ELF-1 (cell line): Measurements from ENCODE around the gene SNX25.
"Not testable (repeated sequence)": the region's sequence is repeated elsewhere in the genome, so short reads cannot be mapped to it uniquely, and the experiment has no call there.

ENCODE experiments used
- DNase-seq: peaks from one replicate; pipeline ENCODE4 v3.0.0-alpha.2; 2016; ENCODE audit warnings: low read depth, low spot score

Gene SNX25

GRCh38 chr4:185229021-185229818, 19.8 kb downstream of the SNX25 start:
- DNase-seq, result no peak

DNA sequence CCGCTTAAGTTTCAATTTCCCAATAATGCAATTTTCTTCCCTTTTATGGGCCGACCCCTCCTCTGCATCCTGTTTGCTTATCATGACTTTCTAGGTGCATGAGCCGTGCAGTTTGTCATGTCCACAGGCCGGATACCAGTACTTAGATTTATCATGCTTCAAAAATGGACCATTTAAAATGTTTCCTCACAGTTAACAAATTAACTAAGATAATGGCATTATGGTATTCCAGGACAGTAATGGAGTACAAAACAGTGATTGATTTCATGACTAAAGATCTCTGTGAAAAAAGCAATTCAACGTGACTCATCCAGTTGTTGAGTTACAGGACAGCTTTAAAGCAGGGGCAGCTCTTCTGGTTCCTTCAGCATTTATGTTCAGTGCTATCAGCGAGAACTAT, 23.0 kb downstream of the SNX25 start:
- no peak for DNase-seq

- DNase-seq, result no peak
These were observed 25.9 kb downstream of the SNX25 start for GRCh38 chr4:185235119-185235842.

GRCh38 chr4:185235843-185236503, 26.6 kb downstream of the SNX25 start:
- peak; percentile 85 for DNase-seq

DNA sequence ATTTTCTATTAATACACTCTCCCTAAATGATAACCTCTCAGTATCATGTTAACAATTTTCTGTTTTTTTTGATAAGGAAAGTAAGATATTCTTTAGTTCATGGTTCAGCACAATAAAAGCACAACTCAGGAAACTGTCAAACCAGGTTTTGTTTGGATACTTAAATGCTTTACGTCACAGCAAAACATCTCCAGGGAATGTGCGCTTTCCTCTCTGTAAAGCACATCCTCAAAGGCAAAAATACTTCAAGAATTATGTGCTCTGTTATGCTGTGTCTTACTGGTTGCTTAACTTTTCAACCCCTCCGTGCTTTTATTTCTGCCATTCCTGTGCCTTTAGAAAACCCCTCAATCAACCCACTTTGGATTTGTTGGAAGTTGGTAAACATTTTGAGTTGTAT, 27.8 kb downstream of the SNX25 start:
- no peak for DNase-seq

DNA sequence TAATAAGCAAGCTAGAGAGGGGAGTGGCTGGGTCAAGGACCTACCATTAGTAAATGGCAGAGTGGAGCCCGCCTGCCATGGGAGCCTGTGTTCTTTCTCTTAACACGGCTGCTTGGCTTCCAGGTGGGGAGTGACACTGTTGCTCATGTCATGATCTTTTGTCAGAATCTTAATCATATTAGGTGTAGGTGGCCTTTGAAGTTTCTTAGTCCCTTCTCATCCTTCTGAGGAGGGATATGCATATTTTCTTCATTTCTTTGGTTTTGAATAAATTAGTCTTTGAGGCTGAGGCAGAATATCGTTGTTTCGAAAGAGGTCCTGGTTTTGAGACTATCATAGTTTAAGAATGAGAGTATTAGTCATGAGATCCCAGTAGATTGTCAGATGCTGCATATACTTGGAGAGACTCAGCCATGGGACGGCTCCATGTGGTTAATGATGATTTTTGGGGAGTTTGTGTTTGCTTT, 28.9 kb downstream of the SNX25 start:
- no peak for DNase-seq

- no peak for DNase-seq
These were observed 29.4 kb downstream of the SNX25 start for GRCh38 chr4:185238750-185239149.

- not testable (repeated sequence) for DNase-seq
These were observed 31.1 kb downstream of the SNX25 start for GRCh38 chr4:185240486-185240885.

GRCh38 chr4:185242749-185243533, 33.5 kb downstream of the SNX25 start:
- DNase-seq, result no peak

GRCh38 chr4:185243879-185244278, 34.5 kb downstream of the SNX25 start:
- DNase-seq, result no peak

DNA sequence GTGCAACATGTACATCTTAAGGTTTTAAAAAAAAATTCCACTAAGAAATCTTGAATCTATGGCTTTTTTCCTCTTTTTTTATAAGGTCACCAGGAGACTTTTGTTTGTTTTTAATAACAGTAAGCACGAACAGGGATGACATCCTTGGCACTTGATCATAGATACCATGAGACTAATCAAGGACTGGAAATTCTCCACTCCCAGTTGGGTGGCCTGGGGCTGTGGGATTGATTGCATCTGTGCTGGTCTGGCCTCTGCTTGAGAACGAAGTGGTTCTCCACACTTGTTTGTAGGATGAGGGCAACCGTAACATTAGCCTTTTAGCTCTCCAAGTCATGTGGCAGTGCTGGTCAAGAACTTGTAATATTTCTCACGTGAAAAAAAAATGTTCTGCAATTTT, 35.4 kb downstream of the SNX25 start:
- peak; percentile 54 for DNase-seq

- no peak for DNase-seq
These were observed 37.1 kb downstream of the SNX25 start for GRCh38 chr4:185246453-185246852.

GRCh38 chr4:185247151-185247550, 37.8 kb downstream of the SNX25 start:
- no peak for DNase-seq

- no peak for DNase-seq
These were observed 39.1 kb downstream of the SNX25 start for GRCh38 chr4:185248393-185249039.

DNA sequence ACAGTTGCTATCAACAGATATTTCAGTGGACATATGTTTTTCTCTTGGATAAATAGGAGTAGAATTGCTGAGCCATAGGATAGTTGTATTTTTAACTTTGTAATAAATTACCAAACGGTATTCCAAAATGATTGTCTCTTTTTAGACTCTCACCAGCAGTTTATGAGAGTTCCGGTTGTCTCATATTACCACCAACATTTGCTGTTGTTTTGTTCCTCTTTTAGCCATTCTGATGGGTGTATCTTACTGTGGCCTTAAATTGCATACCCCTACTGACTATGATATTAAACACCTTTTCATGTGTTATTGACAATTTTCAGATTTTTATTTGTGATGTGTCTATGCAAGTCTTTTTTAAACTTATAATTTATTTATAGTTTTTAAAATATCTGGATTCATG, 39.7 kb downstream of the SNX25 start:
- DNase-seq, result no peak

- DNase-seq, result no peak
These were observed 45.0 kb downstream of the SNX25 start for GRCh38 chr4:185254434-185254833.

DNA sequence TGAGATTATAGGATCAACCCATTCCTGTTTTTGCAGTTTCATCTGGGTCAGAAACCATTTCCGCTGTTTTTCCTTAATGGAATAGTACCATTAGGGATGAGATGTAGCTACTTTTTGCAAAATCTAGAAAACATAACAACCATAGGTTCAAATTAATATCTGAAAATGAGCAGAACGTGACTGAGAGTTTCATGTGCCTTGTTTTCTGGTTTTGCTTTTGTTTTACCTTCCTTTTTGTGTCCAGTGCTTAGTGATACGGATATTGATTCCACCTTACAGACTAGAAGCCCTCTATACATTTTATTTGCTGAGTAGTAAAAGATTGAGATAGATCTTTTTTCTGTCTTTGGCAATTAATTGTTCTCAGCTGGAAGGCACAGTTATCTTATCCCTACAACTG, 46.5 kb downstream of the SNX25 start:
- no peak for DNase-seq

- peak; percentile 19 for DNase-seq
These were observed 47.0 kb downstream of the SNX25 start for GRCh38 chr4:185256446-185256845.

- DNase-seq, result no peak
These were observed 47.7 kb downstream of the SNX25 start for GRCh38 chr4:185257086-185257485.

DNA sequence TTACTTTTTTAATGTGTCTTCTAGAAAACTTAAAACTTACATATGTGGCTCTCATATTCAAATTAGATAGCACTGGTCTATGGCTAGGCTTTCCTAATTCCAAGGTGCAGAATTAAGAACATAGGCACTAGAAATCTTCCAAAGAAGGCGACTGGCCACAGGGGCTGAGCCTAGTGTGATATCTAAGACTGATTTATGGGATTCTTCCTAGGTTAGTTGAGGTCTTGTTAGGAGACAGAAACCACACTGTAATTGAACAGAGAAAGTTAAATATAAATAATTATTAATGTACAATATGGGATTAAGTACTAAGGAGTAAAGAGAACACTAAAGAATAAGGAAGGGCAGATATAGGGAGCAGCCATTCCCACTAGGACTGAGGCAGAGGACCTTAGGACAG, 48.3 kb downstream of the SNX25 start:
- no peak for DNase-seq

DNA sequence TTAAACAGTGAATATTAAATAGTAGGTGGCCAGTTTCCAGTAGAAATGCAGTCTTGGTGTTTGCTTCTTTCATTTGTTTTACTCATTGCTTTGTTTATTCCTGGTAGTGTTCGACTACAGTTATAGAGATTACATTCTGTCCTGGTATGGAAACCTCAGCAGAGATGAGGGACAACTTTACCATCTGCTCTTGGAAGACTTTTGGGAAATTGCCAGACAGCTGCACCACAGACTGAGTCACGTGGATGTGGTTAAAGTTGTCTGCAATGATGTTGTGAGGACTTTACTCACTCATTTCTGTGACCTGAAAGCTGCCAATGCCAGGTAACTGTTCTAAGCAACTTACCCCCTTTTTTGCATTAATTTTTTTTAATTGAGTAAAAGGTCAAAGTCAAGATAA, 49.3 kb downstream of the SNX25 start:
- DNase-seq, result not testable (repeated sequence)
